NCI-H69 (cell line): ENCODE measurements around the gene ZNF264.
"Not testable (repeated sequence)": the region's sequence is repeated elsewhere in the genome, so short reads cannot be mapped to it uniquely, and the experiment has no call there.

Experiments used
- DNase-seq: peaks from one replicate; lab custom pipeline; 2025; lab: John Stamatoyannopoulos, UW

ZNF264 gene

GRCh38 chr19:57245959-57246358, 54.7 kb downstream of the ZNF264 start:
- DNase-seq = no peak

GRCh38 chr19:57248646-57249045, 57.3 kb downstream of the ZNF264 start:
- no peak for DNase-seq

- no peak for DNase-seq
Observed at GRCh38 chr19:57249329-57249728, 58.0 kb downstream of the ZNF264 start.

- DNase-seq = not testable (repeated sequence)
Observed at GRCh38 chr19:57253767-57254166, 62.5 kb downstream of the ZNF264 start.

GRCh38 chr19:57262044-57262443, 70.7 kb downstream of the ZNF264 start:
- DNase-seq = no peak

GRCh38 chr19:57263244-57263741, 72.0 kb downstream of the ZNF264 start:
- DNase-seq = no peak

- DNase-seq = no peak
Observed at GRCh38 chr19:57267291-57267690, 76.0 kb downstream of the ZNF264 start.

GRCh38 chr19:57269515-57270250, 78.4 kb downstream of the ZNF264 start:
- DNase-seq = no peak

GRCh38 chr19:57271280-57271679, 80.0 kb downstream of the ZNF264 start:
- no peak for DNase-seq
